Cortex of kidney (tissue), 1 donor: ENCODE results near the gene TRIL.

Experiments used
- DNase-seq: peaks from one replicate; lab custom pipeline; 2025; lab: John Stamatoyannopoulos, UW

Gene TRIL, protein sequence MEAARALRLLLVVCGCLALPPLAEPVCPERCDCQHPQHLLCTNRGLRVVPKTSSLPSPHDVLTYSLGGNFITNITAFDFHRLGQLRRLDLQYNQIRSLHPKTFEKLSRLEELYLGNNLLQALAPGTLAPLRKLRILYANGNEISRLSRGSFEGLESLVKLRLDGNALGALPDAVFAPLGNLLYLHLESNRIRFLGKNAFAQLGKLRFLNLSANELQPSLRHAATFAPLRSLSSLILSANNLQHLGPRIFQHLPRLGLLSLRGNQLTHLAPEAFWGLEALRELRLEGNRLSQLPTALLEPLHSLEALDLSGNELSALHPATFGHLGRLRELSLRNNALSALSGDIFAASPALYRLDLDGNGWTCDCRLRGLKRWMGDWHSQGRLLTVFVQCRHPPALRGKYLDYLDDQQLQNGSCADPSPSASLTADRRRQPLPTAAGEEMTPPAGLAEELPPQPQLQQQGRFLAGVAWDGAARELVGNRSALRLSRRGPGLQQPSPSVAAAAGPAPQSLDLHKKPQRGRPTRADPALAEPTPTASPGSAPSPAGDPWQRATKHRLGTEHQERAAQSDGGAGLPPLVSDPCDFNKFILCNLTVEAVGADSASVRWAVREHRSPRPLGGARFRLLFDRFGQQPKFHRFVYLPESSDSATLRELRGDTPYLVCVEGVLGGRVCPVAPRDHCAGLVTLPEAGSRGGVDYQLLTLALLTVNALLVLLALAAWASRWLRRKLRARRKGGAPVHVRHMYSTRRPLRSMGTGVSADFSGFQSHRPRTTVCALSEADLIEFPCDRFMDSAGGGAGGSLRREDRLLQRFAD

DNA sequence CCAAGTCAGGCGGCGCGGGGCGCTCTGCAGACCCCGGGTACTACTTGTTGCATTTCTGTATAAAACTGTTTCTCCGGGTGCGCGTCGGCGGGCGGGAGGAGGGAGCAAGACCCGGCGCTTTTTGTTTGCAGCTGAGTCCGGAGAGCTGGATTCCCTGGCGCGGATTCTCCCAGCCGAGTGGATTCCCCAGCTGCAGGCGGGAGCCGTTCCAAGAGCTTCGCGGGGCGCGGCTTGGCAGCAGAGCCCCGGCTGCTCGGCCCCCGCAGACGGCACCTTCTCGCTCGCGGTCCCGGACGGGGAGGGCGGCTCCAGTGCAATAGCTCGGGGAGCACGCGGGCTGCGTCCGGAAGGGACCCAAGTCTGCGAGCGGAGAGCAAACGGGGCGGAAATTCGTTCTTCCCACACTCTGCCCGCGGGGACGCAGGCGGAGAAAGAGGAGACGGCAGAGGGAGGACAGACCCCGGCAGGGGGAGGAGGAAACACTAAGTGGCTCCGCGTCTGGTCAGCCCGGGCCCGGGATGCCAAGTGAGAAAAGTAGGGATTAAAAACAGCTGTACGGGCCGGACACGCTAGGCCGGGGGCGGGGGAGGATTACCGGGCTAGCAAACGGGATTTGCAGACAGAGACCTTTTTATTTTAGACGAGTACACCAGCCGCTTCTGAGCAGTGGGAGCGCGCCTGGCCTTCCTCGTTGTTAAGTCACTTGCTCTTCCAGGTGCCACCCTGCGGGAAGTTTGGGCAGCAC, at the start of gene TRIL:
Gene TRIL, minus strand, starts transcription at position 96 of the 745 bp plus-strand sequence. CDS start 284 bp downstream, outside the sequence.
- DNase-seq: peak; percentile 15

DNA sequence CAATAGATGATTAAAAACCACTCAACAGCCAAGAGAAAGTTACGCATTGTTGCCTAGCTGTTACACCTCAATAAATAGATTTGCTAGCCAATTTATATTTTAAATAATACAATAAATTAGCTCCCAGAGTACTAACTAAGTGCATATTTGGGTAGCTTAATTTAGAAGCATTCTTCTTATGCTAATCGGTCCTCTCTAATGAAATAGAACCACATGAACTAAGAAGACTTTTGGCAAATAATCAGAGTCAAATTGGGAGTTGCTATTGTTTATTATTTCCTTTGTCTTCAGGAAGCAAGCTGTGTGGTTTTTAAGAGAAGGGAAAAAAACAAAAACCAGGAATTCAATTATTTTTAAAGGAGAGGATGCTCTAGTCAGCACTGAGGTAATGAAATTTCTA, 49.0 kb upstream of the TRIL start:
- DNase-seq: no peak

DNA sequence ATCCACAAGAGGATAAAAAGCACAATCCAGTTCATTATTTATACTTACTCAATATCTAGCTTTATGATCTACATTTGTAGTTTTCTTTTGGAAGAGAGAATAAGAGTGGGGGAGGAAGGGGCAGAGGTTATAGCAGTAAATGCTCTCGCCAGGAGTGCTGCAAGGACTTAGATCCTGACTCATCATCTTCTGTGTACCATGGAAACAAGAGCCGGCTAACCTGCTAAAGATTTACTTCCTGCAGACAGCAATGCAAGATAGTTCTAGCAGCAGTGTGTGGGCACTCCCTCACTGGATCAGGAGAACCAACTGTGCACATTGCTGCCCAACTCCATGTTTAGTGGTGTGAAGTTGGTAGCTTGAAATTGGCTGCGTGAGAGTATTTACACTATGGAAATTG, 47.7 kb upstream of the TRIL start:
- no peak for DNase-seq

DNA sequence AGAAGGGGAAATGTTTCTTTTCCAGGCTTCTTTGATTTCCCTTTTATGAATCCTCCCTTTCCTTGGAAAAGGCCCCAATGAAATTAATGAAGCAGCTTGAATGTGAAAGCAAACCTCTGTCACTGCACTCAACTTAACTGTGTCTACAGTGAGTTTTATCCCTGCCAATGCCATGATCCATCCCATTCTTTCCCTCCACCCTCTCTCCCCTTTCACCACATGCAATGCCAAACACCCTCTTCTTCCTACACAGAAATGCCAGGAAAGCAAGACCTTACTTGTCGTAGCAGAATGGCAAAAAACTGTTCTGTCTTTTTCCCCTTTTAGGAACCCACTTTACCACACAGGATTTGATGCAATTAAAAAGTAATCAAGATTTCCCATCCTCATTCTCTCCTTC, 47.3 kb upstream of the TRIL start:
- no peak for DNase-seq

DNA sequence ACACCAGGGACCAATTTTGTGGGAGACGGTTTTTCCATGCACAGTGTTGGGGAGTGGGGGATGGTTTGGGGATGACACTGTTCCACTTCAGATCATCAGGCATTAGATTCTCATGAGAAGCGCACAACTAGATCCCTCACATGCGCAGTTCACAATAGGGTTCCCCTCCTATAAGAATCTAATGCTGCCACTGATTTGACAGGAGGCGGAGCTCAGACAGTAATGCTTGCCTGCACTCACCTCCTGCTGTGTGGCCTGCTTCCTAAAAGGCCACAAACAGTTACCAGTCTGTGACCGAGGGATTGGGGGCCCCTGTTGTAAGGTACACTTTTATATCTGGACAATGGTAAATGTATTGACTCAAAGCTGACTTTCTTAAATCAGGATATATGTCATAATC, 45.6 kb upstream of the TRIL start:
- DNase-seq: no peak

DNA sequence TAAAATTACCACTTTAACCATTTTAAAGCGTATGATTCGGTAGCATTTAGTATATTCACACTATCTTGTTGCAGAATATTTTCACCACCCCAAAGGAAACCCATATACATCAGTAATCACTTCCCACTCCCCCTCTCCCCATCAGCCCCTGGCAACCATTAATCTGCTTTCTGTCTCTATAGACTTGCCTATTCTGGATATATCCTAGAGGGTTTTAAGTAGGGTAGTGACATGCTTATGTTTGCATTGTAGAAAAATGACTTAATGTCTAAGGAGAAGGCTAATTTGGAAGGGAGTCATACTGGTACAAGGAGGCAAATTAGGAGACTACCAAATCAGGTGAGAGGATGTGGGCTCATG, 42.6 kb upstream of the TRIL start:
- no peak for DNase-seq

DNA sequence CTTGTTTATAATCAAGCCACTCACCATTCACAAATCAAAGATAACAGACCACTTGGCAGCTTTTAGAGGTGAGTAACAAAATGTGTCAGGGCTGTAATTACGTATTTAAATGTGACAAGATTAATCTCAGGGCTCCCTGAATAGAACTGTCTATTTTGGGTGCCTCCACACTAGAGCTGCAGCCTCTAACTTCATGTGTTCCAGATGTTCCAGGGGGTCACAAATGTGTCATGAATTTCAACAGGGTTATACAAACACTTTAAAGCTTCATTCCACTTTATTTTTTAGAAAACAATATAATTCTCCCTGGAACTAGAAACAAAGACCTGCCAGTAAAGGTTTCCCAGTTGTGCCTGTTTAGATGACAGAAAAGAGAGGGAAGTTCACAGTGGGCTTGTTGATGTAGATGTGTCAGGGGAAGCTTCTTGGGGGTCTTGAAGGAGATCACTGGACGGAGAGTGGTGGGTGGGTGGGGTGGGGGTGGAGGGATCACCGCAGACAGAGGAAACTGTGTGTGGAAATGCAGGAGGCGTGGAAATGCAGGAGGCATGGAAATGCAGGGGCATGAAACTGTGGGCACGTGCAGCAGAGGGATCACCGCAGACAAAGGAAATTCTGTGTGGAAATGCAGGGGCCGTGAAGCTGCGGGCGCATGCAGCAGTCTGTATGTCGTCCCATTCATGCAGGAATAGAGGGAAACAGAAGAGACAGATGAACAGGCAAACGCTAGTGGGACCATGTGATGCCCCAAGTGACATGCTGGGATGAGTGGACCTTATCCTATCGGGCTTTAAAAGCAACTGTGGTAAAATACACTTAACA, 42.0 kb upstream of the TRIL start:
- DNase-seq: no peak

DNA sequence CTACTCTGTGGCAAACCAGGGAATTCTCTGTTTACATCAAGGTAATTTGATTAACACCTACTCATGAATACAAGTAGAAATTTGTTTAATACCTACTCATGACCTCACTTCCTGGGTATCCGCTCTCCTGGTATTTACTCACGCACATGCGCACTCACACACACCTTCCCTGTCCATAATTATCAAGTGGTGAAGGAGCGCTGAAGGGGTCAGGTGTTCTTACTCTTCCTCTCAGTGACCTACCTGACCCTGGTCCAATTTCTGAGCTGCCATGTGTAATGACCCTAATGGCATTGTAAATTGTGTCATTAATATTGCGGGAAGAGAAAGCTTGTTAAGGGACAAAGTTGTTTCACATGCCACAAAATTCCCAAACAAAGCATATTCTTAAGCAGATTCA, 41.3 kb upstream of the TRIL start:
- DNase-seq: no peak

DNA sequence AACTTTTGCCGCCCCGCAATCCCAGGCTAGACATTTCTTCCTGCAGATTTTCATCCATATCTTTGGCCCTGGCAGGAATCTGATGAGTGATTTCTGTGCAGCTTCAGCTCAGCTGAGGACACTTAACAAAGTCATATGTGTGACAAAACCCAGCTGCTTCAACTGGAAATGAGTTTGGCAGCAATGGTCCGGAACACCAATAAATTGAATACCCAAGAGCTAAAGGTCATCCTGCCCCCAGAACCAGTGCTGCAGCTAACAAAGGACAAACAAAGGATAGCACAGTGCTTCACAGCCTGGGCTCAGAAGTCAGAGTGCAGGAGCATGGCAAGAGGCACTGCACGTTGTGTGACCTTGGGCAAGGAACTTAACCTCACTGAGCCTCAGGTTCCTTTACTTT, 40.0 kb upstream of the TRIL start:
- no peak for DNase-seq

DNA sequence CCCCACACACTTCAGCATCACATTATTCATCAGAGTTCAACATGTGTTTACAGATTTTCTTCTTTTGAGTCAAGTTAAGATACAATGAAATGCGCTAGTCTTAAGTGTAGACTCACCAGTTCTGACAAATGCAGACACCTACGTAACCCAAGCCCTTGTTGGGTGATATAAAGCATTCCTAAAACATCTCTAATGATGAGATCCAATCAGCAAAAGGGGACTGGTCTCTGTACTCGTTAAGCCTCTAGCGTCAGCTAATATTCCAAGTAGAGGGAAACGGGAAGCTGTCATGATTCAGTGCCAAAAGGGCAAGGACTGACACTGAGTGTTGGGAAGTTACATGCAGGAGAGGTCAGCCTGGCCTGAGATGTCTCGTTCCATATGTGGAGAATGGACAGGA, 38.7 kb upstream of the TRIL start:
- no peak for DNase-seq

DNA sequence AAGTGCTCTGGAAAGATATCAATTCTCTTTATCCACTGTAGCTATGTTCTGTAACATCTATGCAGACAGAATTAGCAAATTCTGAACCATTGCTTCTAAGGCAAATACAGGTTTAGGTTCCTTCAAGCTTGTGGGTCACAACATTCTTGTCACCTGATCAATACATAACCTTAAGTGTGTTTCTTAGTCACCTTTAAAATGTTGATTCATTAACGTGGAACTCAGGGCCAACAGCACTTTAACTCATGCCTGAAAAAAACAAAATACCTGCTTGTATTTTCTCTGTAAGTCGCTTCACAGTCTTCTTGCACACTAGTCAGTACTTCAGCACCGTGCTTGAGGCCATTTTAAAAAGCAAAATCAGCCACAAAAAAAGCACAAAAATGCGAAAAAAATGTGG, 35.2 kb upstream of the TRIL start:
- DNase-seq: no peak

DNA sequence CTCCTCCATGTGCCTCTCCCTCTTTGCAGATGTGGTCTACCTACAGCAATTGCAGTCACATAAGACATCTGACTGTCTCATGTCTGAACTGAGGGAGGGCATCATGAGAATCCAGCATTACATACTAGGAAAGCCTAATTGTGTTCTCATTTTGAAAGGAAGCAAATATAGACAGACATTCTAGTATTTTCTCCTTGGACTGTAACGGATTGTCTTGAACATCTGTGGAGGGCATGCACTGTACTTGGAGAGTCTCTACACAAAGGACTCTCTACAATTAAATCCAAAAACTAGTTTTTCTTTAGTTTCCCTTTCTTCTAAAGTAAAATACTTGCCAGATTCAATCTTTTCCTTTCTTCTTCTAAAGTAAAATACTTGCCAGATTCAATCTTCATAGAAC, 34.7 kb upstream of the TRIL start:
- DNase-seq: no peak

DNA sequence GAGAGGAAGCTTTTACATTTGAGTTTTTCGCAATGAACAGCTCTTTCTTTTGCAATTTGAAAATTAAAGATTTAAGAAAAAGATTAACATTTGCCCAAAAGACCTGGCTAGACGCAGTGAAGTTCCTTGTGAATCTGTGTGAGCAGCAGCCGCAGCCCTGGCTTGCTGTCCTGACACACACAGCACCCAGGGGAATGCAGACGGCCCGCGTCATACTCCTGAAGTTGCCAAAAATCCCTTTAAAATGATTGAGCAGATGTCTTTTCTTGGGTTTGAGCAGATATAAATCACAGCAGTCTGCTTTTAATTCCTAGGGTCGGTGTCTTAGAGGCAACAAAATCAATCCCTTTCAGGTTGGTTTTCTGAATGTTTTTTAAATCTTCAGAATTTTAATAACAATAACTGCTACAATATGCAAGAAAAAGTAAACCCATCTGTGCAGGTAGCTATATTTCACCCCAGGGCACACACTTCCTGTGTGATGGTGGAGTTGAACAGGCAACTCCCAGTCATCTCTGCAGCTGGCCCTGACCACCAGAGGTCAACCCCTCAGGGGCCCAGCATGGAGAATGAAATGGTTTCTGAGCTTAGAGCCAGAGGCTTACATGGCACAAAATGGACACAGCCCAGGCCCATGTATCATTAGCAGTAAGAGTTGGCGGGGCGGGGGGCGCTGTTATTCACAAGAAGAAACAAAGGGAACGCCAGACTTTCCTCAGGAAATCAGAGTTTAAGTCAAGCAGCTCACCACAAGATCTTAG, 32.2 kb upstream of the TRIL start:
- no peak for DNase-seq

DNA sequence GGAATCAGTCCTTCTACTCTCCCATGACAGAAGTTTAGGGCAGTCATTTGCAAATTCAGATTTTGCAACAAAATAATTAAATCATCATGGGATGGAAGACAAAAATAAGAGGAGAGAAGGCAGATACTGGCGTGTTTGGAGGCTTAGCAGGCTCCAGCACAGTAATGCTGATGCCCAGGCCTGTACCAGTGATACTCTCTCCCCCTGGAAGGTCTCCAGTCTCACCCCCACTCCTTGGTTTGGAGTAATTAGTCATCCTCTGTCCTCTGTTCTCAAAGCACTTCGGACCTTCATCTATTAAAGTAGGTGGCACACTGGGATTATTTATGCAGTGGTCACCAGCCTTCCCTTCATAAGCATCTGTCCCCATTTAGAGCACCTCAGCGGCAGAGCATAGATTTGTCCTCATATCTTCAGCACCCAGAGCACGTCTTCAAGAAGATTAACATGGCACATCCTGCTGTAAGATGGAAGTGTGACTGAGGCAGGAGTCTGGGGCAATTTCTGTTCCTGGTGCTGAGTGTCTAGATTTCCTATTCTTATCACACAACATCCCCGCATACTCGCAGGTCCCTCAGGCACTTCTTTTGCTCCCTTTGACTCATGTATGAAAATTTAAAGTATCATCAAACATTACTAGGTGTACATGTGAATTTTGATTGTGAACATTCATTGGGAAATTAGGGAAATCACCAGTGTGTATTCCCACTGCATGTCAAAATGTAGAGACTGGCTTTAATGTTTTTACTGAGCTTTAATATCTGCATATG, 31.3 kb upstream of the TRIL start:
- DNase-seq: no peak

DNA sequence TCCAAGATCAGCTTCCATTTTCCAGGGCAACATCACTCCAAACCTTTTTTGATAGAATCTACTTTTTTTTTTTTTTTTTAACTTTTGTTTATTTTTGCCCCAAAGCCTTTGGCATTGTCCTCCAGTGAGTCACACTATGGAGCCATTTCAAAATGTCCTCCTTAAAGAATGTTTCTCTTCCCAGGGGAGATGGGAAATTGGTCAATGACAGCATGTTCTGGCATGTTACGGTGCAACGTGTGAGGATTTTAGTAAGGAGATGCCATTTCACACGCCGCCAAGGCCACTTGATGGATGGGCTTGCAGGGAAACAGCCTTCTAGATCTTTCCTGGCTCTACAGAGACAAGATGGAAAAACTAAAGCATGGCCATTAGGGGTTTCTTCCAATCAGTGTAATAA, 30.7 kb upstream of the TRIL start:
- DNase-seq: no peak

DNA sequence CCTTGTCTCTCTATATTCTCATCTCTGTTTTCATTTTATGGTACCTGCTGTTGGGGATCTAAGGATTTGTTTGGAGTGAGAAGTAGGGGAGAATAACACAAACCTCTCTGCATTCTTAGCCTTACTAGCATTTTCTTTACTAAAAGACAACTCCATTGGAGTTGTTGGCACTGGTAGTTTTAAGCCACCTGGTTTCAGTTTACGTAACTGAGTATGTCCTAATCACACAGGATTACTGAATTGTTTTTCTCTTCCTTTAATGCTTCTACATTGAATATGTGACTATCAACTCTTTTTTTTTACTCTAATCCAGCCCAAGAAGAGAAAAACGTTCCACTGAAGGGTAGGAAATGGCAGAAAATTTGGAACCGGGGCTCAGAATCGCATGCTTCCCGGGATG, 30.0 kb upstream of the TRIL start:
- DNase-seq: no peak

DNA sequence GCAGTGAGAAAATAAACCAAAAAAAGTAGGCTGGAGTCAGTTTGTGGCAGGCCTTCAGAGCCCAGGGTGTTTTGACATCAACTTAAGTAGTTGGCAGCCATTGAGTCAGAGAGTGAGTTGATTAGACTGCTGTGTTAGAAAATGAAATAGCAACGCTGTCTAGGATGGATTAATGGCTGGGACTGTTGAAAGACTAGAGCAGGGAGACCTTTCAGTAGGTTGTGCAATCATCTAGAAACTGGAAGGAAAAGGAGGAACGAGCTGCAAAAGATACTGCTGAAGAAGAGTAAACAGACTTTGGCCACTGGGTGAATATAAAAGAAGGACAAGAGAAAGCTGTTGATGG, 28.6 kb upstream of the TRIL start:
- no peak for DNase-seq

DNA sequence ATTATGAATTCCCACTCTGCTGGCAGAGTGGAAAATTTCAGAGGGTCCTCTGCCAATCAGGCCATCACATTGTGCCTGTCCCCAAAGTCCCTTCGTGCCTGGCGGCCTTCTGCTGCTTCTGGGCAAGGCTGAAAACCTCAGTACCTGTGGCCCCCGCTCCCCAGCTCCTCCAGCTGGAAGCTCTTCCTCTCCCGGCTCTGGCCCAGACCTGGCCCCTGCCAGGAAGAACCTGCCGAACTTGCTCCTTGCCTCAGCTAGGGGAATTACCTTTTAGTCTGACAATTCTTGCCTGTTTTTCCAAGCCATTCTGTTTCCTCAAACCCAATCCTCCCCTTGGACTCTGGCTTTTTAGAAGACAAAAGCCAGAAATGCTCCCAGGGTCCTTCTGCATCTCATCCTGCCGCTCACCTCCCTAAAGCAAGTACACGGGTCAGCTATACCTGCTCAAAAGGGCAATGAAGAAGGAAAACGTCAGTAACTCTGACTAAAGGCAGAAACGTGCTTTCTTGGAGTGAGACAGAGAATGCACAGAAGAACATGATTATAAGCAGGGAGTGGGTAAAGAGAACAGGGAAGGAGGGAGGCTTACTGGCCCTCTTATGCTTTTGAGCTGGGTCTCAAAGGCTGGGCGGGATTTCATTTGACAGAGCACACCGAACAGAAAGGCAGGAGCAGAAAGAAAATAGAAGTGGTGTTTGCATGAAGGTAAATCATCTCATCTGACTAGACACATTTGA, 28.1 kb upstream of the TRIL start:
- no peak for DNase-seq

DNA sequence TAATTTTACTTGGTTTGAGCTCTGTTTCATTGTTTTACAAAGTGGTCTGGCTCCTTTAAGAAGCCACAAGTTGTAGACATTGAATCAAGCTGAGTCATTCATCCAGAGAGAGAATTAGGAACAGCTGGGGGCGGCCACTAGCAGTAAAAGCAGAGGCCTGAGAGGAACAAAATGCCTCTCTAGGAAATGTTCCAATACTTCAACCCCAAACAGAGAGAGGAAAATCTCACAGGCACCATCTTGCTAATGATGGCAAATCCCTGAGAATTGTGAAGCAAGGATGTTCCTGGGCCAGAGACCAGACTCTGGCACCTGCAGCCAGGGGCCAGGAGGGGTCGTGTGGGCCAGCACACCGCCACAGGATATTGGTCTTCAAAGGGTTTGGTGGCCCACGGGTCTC, 26.5 kb upstream of the TRIL start:
- DNase-seq: no peak

DNA sequence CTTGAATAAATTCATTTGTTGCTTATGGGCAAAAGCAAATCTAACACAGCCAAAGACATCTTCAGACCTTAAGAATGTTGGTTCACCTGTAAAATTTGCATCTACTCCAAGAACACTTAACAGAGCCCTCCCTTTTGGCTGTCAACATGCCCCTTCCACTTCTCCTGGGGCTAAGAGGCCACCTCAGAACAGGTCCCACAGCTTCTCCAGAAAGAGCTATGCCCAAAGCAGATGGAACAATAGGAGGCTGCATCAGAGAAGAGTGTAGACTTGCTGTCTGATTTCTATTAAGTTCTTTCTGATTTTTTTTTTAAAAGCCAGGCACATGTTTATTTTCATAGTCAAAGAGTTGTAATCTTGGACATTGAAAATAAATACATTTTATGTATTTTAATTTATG, 26.1 kb upstream of the TRIL start:
- DNase-seq: no peak
